ENCODE measurements around the gene THSD7A. TPM values are rescaled to one million over a fixed set of nuclear protein-coding genes. Genes with fewer than 3 reads are reported as not detected.

THSD7A gene
- total and polyA plus RNA-seq, 2 of the 8 experiments (the other 6 are each of a cell fraction or from before 2014, with no cell fraction given) = 0.44 to 1.2 TPM

DNA sequence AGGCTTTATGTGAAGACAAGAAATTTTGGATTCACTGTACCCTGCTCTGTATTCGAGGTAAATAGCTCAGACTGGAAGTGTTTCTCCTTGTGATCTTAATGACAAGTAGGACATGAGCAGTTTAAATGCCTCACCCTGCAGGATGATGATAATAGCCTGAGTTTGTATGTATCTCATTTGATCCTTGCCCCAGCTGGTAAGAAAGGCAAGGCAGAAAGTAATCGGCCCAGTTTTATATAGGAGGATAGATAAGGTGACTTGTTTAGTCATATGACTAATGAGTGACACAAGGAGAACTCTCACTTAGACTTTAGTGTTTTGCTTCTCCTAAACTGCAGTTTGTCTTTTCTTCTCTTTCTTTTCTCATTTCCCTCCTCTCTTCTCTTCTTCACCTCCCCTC lies 485.7 kb downstream of the THSD7A start:
- H3K27ac ChIP-seq (ENCODE audit: low read depth, low read length) = no peak overlapping the region
- H3K79me1 ChIP-seq (ENCODE audit: low read depth, low read length) = no peaks in the 10 kb centered on the region
- DNase-seq (ENCODE audit: low read depth in 1 of 2, low spot score in 2 of 2) (no peak), FAIRE-seq (no peak)
- H3K36me3 ChIP-seq (ENCODE audit: control insufficient read depth in 2 of 4, insufficient read depth in 4 of 4, low read length in 3 of 4) = no peaks in the 10 kb centered on the region
- CTCF ChIA-PET (ENCODE audit: partially characterized antibody) = interaction anchor here (0.8 to 1.2 kb wide), 4 partner anchors 10 to 135 kb away, joined by 3 read pairs; no protein-coding TSS in a partner anchor
- H3K9me3 ChIP-seq (ENCODE audit: insufficient read depth in 2 of 2, low read depth in 1 of 2, low read length in 1 of 2) = no peaks in the 10 kb centered on the region
- TF ChIP-seq, protein P1, sequence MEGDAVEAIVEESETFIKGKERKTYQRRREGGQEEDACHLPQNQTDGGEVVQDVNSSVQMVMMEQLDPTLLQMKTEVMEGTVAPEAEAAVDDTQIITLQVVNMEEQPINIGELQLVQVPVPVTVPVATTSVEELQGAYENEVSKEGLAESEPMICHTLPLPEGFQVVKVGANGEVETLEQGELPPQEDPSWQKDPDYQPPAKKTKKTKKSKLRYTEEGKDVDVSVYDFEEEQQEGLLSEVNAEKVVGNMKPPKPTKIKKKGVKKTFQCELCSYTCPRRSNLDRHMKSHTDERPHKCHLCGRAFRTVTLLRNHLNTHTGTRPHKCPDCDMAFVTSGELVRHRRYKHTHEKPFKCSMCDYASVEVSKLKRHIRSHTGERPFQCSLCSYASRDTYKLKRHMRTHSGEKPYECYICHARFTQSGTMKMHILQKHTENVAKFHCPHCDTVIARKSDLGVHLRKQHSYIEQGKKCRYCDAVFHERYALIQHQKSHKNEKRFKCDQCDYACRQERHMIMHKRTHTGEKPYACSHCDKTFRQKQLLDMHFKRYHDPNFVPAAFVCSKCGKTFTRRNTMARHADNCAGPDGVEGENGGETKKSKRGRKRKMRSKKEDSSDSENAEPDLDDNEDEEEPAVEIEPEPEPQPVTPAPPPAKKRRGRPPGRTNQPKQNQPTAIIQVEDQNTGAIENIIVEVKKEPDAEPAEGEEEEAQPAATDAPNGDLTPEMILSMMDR (IDR thresholded peaks at IDR 0.05; ENCODE audit: control extremely low read depth in 1 of 3, insufficient read depth in 1 of 3, low read depth in 1 of 3, low read length in 3 of 3) = no peak
- TF ChIP-seq SP4 (IDR thresholded peaks at IDR 0.05; ENCODE audit: low read length) (no peak), EGR1 (IDR thresholded peaks at IDR 0.05; ENCODE audit: borderline replicate concordance, low read depth, low read length) (no peak), SP1 (IDR thresholded peaks at IDR 0.05; ENCODE audit: low read depth, low read length) (no peak), SAP30 (IDR thresholded peaks at IDR 0.05; ENCODE audit: insufficient read depth, insufficient replicate concordance, low read length) (no peak), CREB1 (IDR thresholded peaks at IDR 0.05) (no peak)
- H4K5ac ChIP-seq (ENCODE audit: insufficient read length, low read depth, low read length) = no peak overlapping the region
- no peak overlapping the region for H2AK5ac ChIP-seq (ENCODE audit: low read depth, low read length)
- H4K20me1 ChIP-seq (replicated peaks in 1 of 2; ENCODE audit: control insufficient read depth in 1 of 2, insufficient read depth in 2 of 2, low read length in 2 of 2) = no peaks in the 10 kb centered on the region
- no peak overlapping the region for H3K4me3 ChIP-seq (ENCODE audit: extremely low read depth in 1 of 4, insufficient read depth in 2 of 4, low read depth in 3 of 4, low read length in 4 of 4)
- H4K8ac ChIP-seq (ENCODE audit: extremely low read depth, insufficient read depth, low read length) = no peak overlapping the region
- 87% methylated on average over 2 of the region's 2 CpGs; no CpG with 5 or more reads in 1 of the 2 experiments for WGBS, 2 experiments (ENCODE audit: extremely low coverage in 1 of 2, insufficient coverage in 1 of 2, insufficient read length in 1 of 2, insufficient replicate concordance in 2 of 2, low coverage in 1 of 2, low lambda C conversion rate in 2 of 2, missing lambda C conversion rate in 1 of 2)
- H3K79me2 ChIP-seq (ENCODE audit: control insufficient read depth in 1 of 2, insufficient read depth in 2 of 2, low read length in 2 of 2) = no peaks in the 10 kb centered on the region
- H2BK12ac ChIP-seq (ENCODE audit: low read depth, low read length) = no peak overlapping the region
- no peak overlapping the region for H2AFZ ChIP-seq (ENCODE audit: low read length)
- no peak overlapping the region for H3K4ac ChIP-seq (replicated peaks; ENCODE audit: insufficient read length, low read depth, low read length)
- H2BK15ac ChIP-seq (ENCODE audit: low read length) = no peak overlapping the region
- no peak overlapping the region for H3K4me2 ChIP-seq (ENCODE audit: insufficient read depth in 1 of 2, low read depth in 2 of 2, low read length in 2 of 2)
- H2BK5ac ChIP-seq (ENCODE audit: low read depth, low read length) = no peak overlapping the region
- H3K14ac ChIP-seq (ENCODE audit: insufficient read length) = no peak overlapping the region
- H4K91ac ChIP-seq (replicated peaks; ENCODE audit: insufficient read length, low read length) = no peak overlapping the region
- H3K4me1 ChIP-seq (replicated peaks in 1 of 4; ENCODE audit: control insufficient read depth in 3 of 4, insufficient read depth in 4 of 4, low read length in 3 of 4) = peaks cover 0 to 2% (median 0%) of the 10 kb centered on the region in 4 experiments; a peak in 1 of 7 replicates
- POLR2A ChIA-PET (ENCODE audit: partially characterized antibody) = no interaction called here
- no peak overlapping the region for H3K18ac ChIP-seq (ENCODE audit: extremely low read depth, low read length)
- H3K56ac ChIP-seq (replicated peaks; ENCODE audit: insufficient read length, low read depth, low read length) = no peak overlapping the region
- no peak overlapping the region for H3K9ac ChIP-seq (replicated peaks in 1 of 4; ENCODE audit: extremely low read depth in 1 of 4, low read depth in 3 of 4, low read length in 3 of 4)
- H3K23me2 ChIP-seq (ENCODE audit: low read depth, low read length) = no peaks in the 10 kb centered on the region
- H2BK20ac ChIP-seq (ENCODE audit: low read length) = no peak overlapping the region
- H3K23ac ChIP-seq (ENCODE audit: insufficient read length) = no peak overlapping the region
- no peaks in the 10 kb centered on the region for H3K27me3 ChIP-seq (replicated peaks in 1 of 4; ENCODE audit: control insufficient read depth in 3 of 4, extremely low read depth in 1 of 4, insufficient read depth in 3 of 4, low read length in 3 of 4)
- H2BK120ac ChIP-seq (replicated peaks; ENCODE audit: low read depth, low read length) = no peak overlapping the region

All from H1 (cell line).